HL-60/S4 treated with phorbol 12-myristate 13-acetate at 8.2 ng/mL for 4 days and 3 days (cell line): ENCODE results near the gene ITPR1.

Experiments used
- in situ Hi-C: fragments of 300-500 bp; cut with MboI; formaldehyde crosslinking; loops from 2 replicates; pipeline ENCODE4 v1.15.0; 2022; ENCODE audit warnings: low sequenced_read_pairs

ITPR1 gene

DNA sequence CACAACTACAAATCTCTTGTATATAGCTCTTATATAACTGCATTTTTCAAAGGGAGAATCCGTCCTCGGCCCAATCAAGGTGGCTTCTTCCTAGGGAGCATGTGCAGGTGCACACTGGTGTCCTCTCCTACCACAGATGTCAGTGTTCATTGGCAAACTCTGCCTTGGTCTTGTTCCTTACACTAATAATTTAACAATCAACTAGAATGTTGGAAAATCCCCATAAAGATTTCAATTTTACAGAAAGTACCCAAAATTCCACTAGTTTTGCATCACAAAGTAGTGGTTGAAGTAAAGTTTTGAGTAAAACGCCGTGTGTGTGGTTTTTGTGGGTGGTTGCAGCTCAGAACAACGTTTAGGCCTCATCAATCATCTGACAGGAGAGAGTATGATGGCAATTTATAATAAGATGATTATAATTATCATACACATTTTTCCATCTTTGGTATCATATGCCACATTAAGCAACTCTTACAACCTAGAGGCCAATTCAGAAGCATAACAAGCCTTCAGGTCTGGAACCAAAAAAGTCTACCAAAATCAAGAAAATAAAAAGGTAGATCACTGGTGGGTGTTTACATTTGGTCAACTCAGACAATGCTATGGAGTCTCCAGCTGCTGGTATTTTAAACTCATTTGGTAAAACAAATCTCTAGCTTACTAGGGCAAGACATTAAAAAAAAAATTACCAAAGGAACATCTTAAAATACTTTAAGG is 357.2 kb downstream of the ITPR1 start:
- in situ Hi-C loops = no loop called here

DNA sequence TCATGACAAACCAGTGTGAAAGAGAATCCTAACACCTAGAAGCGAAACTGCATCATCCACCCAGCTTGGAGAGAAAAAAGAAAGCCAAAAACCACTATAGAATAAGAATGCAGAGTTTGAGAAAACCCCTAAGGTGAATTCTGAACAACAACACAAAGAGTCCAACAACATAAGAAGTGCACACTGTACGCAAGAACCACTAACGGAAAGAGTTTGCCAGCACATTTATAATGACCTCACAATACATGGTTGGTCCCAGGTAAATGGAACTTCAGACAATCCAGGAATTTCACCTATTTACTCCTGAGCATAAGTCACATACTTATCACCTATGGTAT is 357.7 kb downstream of the ITPR1 start:
- in situ Hi-C loops = no loop called here

DNA sequence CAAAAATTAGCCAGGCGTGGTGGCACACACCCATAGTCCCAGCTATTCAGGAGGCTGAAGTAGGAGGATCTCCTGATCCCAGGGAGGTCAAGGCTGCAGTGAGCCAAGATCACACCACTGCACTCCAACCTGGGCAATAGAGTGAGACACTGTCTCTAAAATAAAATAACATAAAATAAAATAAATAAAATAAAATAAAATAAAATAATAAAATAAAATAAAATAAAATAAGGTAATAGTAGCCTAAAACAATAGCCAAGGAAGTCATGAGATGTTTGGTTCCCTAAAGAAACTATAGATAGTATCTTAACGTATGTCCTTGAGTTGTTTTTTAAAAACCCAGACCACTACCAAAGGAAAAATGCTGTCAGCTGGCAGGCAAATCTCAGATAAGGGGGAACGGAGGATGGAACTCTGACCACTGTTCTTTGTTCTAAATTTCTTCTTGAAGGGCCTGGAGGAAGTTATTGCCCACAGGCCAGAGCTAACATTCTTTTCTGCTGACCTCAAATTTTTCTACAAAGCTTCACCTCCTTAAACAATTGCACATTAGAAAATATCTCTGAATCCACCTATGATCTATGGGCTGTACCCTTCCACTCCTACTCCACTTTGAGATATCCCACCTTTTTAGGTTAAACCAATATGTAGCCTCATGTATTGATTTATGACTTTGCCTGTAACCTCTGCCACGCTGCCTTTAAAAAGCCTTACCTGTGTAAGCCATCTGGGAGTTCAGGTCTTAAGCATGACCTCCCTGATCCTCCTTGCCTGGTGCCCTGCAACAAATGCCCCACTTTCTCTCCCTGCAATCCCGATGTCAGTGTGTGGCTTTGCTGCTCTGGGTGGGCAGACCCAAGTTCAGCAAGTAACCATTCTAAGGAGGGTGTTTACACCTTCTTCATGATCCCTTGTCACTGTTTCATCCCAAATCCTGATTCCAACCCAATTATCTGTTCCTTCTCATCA is 359.9 kb downstream of the ITPR1 start:
- in situ Hi-C loops = no loop called here

GRCh38 chr3:4853749-4854140 is 360.6 kb downstream of the ITPR1 start:
- in situ Hi-C loops = no loop called here

DNA sequence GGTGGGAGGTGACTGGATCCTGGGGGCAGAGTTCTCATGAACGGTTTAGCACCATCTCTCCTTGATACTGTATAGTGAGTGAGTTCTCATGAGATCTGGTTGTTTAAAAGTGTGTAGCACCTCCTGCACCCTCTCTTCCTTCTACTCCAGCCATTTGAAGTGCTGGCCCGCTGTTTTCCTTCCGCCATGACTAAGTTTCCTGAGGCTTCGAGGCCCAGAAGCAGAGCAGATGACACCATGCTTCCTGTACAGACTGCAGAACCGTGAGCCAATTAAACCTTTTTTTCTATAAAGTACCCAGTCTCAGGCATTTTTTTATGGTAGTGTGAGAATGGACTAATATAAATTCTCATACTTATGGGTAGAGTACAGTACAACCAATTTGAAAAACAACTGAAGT is 362.5 kb downstream of the ITPR1 start:
- in situ Hi-C loops = no loop called here

DNA sequence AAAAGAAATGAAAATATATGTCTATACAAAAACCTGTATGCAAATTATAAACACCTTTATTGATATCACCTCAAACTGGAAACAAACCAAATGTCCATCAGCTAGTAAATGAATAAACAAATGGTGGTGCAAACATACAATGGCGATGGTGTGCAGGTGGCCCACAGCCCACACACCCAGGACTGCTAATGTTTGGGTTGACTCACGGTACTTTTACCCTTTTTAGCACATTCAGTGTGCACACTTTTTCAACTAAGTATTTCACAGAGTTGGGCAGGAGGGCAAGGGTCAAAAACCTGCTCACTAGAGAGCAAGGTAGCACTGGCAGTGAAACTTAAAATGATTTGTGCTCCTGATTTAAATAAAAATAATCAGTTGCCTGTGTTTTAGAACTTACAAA is 363.0 kb downstream of the ITPR1 start:
- in situ Hi-C loops = no loop called here

DNA sequence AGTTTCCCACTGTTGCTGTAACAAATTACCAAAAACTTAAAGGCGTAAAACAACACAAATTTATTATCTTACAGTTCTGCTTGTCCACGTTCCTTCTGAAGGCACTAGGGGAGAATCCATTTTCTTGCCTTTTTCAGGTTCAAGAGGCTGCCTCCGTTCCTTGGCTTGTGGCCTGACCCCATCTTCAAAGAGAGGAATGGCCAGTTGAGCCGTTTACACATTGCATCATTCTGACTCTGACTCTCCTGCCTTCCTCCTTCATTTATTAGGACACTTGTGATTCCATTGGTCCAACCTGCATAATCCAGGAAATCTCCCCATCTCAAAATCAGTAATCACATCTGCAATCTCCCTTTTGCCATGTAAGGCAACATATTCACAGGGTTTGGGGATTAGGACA is 363.4 kb downstream of the ITPR1 start:
- in situ Hi-C loops = no loop called here

DNA sequence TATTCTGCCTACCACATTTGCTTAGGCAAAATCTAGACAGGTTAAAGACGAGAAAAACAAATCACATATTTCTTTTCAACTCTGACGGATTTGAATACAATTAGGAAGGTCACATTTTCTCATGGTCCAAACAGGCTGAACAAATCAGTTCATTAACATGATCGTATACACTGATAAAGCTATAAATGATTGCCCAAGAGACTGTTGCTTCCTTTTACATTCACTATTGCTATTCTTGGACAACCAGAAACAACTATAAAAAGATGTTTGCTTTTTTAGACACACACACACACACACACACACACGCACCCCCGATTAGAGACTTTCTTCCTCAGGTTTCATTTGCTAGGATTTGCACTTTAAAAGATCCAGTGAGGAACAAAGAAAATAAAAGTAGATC is 363.8 kb downstream of the ITPR1 start:
- in situ Hi-C loops = no loop called here

DNA sequence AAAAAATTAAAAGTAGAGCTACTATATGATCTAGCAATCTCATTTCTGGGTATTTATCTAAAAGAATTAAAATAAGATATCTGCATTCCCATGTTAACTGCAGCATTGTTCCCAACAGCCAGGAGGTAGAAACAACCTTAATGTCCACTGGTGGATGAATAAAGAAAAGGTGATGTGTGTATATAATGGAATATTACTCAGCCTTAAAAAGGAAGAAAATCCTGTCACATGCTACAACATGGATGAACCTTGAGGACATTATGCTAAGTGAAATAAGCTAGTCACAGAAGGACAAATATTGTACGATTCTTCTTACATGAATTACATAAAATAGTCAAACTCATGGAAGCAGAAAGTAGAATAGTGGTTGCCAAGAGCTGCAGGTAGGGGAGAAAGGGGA is 366.6 kb downstream of the ITPR1 start:
- in situ Hi-C loops = no loop called here

DNA sequence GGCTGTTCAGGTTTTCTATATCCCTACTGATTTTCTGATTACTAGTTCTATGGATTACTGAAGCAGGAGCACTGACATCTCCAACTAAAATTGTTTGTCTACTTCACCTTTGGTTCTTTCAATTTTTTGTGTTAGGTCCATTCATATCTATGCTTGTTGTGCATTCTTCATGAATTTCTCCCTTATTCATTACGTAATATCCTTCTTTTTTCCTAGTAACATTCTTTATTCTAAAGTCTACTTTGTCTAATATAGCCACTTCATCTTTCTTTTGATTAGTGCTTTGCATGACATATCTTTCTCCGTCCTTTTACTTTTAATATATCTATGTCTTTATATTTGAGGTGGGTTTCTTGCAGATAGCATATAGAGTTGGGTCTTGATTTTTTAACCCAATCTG is 369.8 kb downstream of the ITPR1 start:
- in situ Hi-C loops = no loop called here

GRCh38 chr3:4864503-4864902 is 371.4 kb downstream of the ITPR1 start:
- in situ Hi-C loops = no loop called here

DNA sequence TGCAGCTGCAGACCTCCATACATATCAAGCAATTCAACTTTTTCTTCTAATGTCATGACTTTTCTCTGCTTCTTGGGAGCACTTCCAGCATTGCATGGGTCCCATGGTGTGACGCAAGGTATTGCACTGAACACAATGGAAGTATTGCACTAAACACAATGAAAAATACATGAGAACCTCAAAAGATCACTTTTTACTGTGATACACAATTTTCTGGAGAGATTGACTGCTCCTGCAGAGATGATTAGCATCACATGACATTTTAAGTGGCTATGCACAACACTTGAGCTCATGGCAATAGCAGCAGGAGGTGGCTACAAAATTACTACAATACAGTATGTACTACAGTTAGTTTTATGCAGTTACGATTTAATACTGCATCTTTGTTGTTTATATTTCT is 372.6 kb downstream of the ITPR1 start:
- in situ Hi-C loops = no loop called here

- in situ Hi-C loops = no loop called here
Observed at GRCh38 chr3:4866866-4867265, 373.7 kb downstream of the ITPR1 start.

- in situ Hi-C loops = no loop called here
Observed at GRCh38 chr3:4877173-4877787, 384.1 kb downstream of the ITPR1 start.

- in situ Hi-C loops = no loop called here
Observed at GRCh38 chr3:4880850-4881249, 387.7 kb downstream of the ITPR1 start.

- in situ Hi-C loops = no loop called here
Observed at GRCh38 chr3:4882548-4882947, 389.4 kb downstream of the ITPR1 start.

- in situ Hi-C loops = no loop called here
Observed at GRCh38 chr3:4883011-4883410, 389.9 kb downstream of the ITPR1 start.

DNA sequence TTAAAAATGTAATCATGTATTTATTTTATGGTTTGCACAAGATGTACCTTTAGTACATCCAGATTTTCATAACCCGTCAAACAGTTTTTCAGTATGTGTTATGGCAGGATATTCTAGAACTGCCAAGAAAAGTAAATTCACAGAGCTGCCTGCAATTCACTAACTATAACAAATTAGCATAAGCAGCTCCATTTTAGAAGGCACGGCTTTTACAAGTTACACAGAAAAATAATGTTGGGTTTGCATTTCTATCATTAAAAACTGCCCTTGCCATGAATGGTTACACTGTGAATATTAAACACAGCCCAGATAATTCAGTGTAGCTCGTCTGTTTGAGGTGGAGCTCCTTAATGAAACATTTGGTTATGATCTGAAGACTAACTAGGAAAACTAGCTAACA is 391.7 kb downstream of the ITPR1 start:
- in situ Hi-C loops = no loop called here

DNA sequence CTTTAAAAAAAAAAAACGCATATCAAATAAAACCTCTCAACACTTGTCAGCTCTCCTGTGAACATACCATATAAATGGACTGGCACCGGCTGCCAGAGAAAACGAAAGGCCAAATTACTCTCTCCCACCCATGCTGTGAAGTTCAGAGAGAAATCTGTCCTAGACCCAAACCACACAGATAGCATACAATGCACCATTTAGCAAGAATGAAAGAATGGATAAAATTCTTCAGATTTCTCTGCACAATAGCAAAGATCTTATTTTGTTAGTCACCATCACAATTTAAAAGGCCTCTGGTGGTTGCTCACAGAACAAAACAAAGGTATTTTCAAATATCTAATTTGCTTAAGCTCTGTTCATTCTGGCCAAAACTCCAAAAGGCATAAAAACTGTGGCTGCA is 392.2 kb downstream of the ITPR1 start:
- in situ Hi-C loops = no loop called here

- in situ Hi-C loops = no loop called here
Observed at GRCh38 chr3:4886448-4886847, 393.3 kb downstream of the ITPR1 start.

DNA sequence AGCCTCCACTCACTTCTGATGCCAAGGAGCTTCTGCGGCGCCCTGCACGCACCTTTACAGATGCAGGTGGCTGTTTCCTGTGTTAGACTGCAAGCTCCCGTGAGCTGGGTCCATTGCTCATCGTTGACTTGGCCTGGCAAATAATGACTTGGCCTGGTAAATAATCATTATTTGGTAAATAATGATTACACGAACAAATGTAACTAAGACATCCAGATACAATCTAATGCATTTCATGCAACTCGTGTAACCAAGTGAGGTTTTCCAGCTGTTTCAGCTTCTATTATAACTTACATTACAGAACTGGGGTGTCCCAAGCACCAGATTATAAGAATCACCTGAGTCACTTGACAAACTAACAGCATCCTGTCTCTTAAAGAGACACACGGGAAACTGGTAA is 394.0 kb downstream of the ITPR1 start:
- in situ Hi-C loops = no loop called here
